ENCODE results near the gene PTPRN2.

PTPRN2 gene

GRCh38 chr7:157794746-157795065, 792.9 kb downstream of the PTPRN2 start:
- Histone ChIP-seq H3K27ac (no peak overlapping the region), H3K4me3 (no peak overlapping the region)
- TF ChIP-seq, protein P1, sequence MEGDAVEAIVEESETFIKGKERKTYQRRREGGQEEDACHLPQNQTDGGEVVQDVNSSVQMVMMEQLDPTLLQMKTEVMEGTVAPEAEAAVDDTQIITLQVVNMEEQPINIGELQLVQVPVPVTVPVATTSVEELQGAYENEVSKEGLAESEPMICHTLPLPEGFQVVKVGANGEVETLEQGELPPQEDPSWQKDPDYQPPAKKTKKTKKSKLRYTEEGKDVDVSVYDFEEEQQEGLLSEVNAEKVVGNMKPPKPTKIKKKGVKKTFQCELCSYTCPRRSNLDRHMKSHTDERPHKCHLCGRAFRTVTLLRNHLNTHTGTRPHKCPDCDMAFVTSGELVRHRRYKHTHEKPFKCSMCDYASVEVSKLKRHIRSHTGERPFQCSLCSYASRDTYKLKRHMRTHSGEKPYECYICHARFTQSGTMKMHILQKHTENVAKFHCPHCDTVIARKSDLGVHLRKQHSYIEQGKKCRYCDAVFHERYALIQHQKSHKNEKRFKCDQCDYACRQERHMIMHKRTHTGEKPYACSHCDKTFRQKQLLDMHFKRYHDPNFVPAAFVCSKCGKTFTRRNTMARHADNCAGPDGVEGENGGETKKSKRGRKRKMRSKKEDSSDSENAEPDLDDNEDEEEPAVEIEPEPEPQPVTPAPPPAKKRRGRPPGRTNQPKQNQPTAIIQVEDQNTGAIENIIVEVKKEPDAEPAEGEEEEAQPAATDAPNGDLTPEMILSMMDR (IDR thresholded peaks at IDR 0.05): no peak
- DNase-seq (ENCODE audit: low spot score): no peak

DNA sequence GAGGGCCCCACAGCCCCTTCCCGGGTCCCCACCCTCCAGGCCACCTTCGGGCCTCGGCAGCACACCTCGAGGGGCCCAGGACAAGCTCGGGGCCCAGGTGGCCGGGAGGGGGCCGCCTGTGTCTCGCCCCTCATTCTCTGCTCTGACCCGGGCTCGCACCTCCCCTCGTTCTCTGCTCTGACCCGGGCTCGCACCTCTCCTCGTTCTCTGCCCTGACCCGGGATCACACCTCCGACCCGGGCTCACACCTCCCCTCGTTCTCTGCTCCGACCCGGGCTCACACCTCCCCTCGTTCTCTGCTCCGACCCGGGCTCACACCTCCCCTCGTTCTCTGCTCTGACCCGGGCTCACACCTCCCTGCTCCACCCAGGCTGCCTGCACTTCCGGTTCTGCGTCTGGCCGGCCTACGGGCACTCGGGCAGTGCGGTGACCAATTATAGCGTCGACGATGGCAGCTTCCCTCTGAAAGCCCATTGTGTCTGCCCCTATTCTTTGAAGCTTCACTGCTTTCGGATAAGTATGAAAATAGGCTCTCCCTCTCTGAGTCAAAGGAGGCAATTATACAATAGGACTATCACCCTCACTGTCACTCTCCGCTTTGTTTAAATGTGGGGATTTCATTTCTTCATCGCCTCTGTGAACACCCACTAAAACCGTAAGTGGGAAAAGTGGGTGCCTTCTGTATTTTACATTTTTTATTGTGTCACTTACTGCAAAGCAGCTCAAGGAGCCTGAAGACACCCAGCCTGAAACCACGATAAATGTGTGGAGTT, 793.5 kb downstream of the PTPRN2 start:
- TF ChIP-seq, protein P1 (IDR thresholded peaks at IDR 0.05): no peak
- DNase-seq (ENCODE audit: low spot score): no peak
- H3K27ac ChIP-seq: no peak overlapping the region

DNA sequence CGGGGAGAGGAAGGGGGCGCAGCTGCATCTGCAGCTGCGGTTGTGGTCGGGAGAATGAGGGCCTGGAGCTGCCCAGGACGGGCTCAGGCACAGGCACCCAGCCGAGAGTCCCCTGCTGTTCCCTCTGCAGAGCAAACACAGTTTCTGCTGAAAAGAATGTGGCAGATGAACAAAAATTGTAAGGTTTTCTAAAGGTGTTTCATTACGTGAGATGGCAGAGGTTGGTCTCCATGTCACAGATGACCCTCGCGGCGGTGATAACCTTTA, 794.6 kb downstream of the PTPRN2 start:
- no peak for DNase-seq (ENCODE audit: low spot score)
- H3K4me3 ChIP-seq: no peak overlapping the region
- TF ChIP-seq, protein P1 (IDR thresholded peaks at IDR 0.05): no peak
- H3K27ac ChIP-seq: no peak overlapping the region

More for the DNA sequence above, 793.5 kb downstream of the PTPRN2 start:
- H3K4me3 ChIP-seq: no peak overlapping the region

- DNase-seq (ENCODE audit: low spot score): no peak
- H3K27ac ChIP-seq: no peak overlapping the region
- TF ChIP-seq, protein P1 (IDR thresholded peaks at IDR 0.05): no peak
- H3K4me3 ChIP-seq: no peak overlapping the region
Measured at GRCh38 chr7:157792241-157793086, 795.2 kb downstream of the PTPRN2 start.

GRCh38 chr7:157791666-157792065, 796.0 kb downstream of the PTPRN2 start:
- TF ChIP-seq, protein P1 (IDR thresholded peaks at IDR 0.05): no peak
- no peak overlapping the region for H3K27ac ChIP-seq
- DNase-seq (ENCODE audit: low spot score): no peak
- no peak overlapping the region for H3K4me3 ChIP-seq

DNA sequence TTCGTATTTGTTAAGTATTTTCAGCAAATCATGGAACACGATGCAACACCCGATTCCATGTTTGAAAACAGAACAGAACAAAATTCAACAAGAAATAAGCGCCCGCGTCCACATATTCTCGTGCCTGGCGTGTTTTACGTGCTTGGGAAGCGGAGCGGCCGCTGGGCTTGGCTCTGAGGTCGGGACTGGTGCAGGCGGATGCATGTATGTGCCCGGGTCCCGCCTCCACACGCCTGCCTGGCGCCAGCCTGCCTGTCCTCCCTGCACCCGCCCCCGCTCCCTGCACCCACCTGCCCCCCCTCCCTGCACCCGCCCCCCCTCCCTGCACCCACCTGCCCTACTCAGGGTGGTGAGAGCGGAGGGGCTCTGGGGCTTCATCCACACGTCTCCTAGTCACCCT, 796.4 kb downstream of the PTPRN2 start:
- TF ChIP-seq, protein P1 (IDR thresholded peaks at IDR 0.05): no peak
- no peak overlapping the region for H3K27ac ChIP-seq
- no peak for DNase-seq (ENCODE audit: low spot score)
- H3K4me3 ChIP-seq: no peak overlapping the region

- no peak overlapping the region for H3K27ac ChIP-seq
- H3K4me3 ChIP-seq: no peak overlapping the region
- no peak for DNase-seq (ENCODE audit: low spot score)
- TF ChIP-seq, protein P1 (IDR thresholded peaks at IDR 0.05): no peak
Measured at GRCh38 chr7:157789942-157790341, 797.7 kb downstream of the PTPRN2 start.
